Aorta (tissue), 5 donors: ENCODE results near the gene GOLGA8O. TPM values are rescaled to one million over a fixed set of nuclear protein-coding genes. Genes with fewer than 3 reads are reported as not detected.
"Not testable (repeated sequence)": the region's sequence is repeated elsewhere in the genome, so short reads cannot be mapped to it uniquely, and the experiment has no call there.

Experiments used
- ATAC-seq: fragments of 200-7000 bp; cut with Tn5 transposase; one replicate; pipeline ENCODE4 v1.9.1; 2022; ENCODE audit warnings: moderate library complexity; ENCODE audit not compliant: low FRiP score
- DNase-seq, 2 donors: peaks; one replicate each; pipeline ENCODE4 v3.0.0-alpha.2; 2020
- H3K27ac ChIP-seq, 2 donors: one replicate each; pipeline ENCODE4 v1.5.1; 2013; ENCODE audit warnings: low read length in 2 of 2, mild to moderate bottlenecking in 2 of 2, moderate library complexity in 2 of 2, control low read depth in 1 of 2, inconsistent platforms in 1 of 2, low read depth in 1 of 2
- H3K27me3 ChIP-seq, 2 donors: one replicate each; pipeline ENCODE4 v1.6.1; 2013; ENCODE audit warnings: control low read depth in 1 of 2, low read length in 1 of 2, mild to moderate bottlenecking in 1 of 2, moderate library complexity in 1 of 2; ENCODE audit not compliant: insufficient read depth in 2 of 2, control insufficient read depth in 1 of 2
- H3K36me3 ChIP-seq, 2 donors: one replicate each; pipeline ENCODE4 v1.6.1; 2013; ENCODE audit warnings: control low read depth in 1 of 2, low read length in 1 of 2, mild to moderate bottlenecking in 1 of 2; ENCODE audit not compliant: insufficient read depth in 2 of 2, control insufficient read depth in 1 of 2
- H3K4me1 ChIP-seq, 2 donors: one replicate each; pipeline ENCODE4 v1.6.1; 2013; ENCODE audit warnings: low read length in 2 of 2, control low read depth in 1 of 2, mild to moderate bottlenecking in 1 of 2, moderate library complexity in 1 of 2; ENCODE audit not compliant: insufficient read depth in 2 of 2, control insufficient read depth in 1 of 2
- H3K4me3 ChIP-seq, 2 donors: one replicate each; pipeline ENCODE4 v1.5.1; 2013; ENCODE audit warnings: low read length in 2 of 2, control low read depth in 1 of 2, mild to moderate bottlenecking in 1 of 2
- H3K9me3 ChIP-seq: one replicate; pipeline ENCODE4 v1.6.1; 2013; ENCODE audit warnings: mild to moderate bottlenecking, low read length; ENCODE audit not compliant: control insufficient read depth
- WGBS, 2 donors: extraction: QIAGEN DNeasy Blood & Tissue Kit; methylation state at CpG; one replicate each; pipeline ENCODE4 v1.1.7; 2013; 5-methylcytosine and 5-hydroxymethylcytosine counted together
- intact Hi-C, 2 donors: fragments of 100-400 bp; cut with DNase I; formaldehyde crosslinking; loops; one replicate each; pipeline versions ENCODE4 v1.14.2 to v1.15.0; 2022
- long read RNA-seq, 2 donors: library from polyadenylated mRNA; unstranded; transcript quantifications; one replicate each; pipeline ENCODE4 v2.0.0, GENCODE V29; 2020 to 2021
- polyA plus RNA-seq, 2 donors: library from polyadenylated mRNA; stranded (reverse); fragments of 200-250 nt; gene quantifications; one replicate each; pipeline ENCODE4 v1.2.3, GENCODE V29; 2013
- total RNA-seq, 2 donors: library from RNA; stranded (reverse); fragmentation: NEBNext Ultra II Directional; extraction: Animal tissue kit (Norgen Biotek cat#: 25700); gene quantifications; one replicate each; pipeline ENCODE4 v1.2.1, GENCODE V29; 2021
- donor health status: healthy with polysubstance abuse.
- donor health status: Bipolar disorder and iron deficiency.
- donor health status: DM: no; HTN: no; CAD: no.
- donor health status: DM: no; HTN: no; CAD: no.
- donor health status: DM: yes; HTN: yes; CAD: no.

GOLGA8O gene, protein sequence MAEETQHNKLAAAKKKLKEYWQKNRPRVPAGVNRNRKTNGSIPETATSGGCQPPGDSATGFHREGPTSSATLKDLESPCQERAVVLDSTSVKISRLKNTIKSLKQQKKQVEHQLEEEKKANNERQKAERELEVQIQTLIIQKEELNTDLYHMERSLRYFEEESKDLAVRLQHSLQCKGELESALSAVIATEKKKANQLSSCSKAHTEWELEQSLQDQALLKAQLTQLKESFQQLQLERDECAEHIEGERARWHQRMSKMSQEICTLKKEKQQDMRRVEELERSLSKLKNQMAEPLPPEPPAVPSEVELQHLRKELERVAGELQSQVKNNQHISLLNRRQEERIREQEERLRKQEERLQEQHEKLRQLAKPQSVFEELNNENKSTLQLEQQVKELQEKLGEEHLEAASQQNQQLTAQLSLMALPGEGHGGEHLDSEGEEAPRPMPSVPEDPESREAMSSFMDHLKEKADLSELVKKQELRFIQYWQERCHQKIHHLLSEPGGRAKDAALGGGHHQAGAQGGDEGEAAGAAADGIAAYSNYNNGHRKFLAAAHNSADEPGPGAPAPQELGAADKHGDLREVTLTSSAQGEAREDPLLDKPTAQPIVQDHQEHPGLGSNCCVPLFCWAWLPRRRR
- 10 to 100 TPM in 1 of 2 donors, 1 to 10 TPM in 1; 2.1 to 13.0 TPM for total RNA-seq
- 1 to 10 TPM; 1.4 to 4.0 TPM for polyA plus RNA-seq
- long read RNA-seq, donor 1, partial matches to known transcripts, result 2 of 2 reads
- long read RNA-seq, donor 1, other reads (novel, unspliced or antisense), result 0 of 2 reads
- long read RNA-seq, donor 2, partial matches to known transcripts, result 1 of 1 reads
- long read RNA-seq, donor 2, other reads (novel, unspliced or antisense), result 0 of 1 reads

DNA sequence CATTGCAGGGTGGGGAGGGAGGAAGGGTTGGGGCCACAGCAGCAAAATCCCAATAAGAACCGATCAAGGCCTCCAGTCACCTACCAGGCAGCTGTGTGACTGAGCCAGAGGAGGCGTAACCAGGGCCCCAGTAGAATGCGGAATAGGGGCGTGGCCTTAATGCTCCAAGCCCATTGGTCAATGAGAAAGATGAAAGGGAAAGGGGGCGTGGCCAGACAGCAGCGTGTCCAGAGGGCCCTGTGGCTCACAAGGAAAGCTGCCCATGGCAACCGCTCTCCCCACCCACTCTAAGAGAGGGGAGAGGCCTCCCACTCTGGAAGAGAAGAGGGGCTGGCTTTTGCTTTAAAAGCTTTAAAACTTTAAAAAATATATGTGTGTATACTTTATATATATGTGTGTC, at the start of gene GOLGA8O:
GOLGA8O (minus strand) TSS at position 101 of the 400 bp plus-strand sequence; CDS start at position 3, 98 bp downstream.
- DNase-seq, intact Hi-C loops, H3K36me3 ChIP-seq, H3K27me3 ChIP-seq, H3K27ac ChIP-seq, H3K9me3 ChIP-seq, H3K4me1 ChIP-seq, ATAC-seq, H3K4me3 ChIP-seq: not testable (repeated sequence)
- no CpG with 5 or more reads among the region's 7 CpGs for WGBS, 2 donors

DNA sequence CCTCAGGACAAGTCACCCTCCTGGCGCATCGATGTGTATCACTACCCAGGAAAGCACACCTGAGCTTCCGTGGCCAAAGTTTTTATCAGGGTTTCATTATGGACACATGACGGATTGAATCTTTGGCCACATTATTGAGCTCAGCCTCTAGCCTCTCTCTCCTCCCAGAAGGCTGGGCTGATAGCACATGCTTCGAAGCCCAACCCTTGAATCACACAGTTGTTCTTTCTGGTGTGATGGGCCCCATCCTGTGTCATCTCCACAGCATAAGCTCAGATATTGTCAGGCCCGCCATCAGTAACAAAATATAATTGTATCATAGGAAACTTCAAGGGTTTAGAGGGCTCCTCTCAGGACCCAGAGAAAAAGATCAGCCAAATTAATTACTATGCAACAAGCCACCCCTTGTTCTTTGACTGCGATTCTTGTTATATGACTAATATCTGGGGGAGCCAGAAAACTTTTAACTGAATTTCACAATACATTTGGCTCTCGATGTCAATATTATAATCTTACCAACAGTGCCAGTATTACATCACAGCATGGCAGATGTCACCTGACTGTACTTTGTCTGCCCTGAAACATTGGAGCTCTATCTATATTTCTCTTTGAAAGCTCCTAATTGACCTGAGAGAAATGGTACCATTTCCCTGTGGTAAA, 48.8 kb upstream of the GOLGA8O start:
- H3K27me3 ChIP-seq, H3K9me3 ChIP-seq, DNase-seq, intact Hi-C loops, H3K4me3 ChIP-seq, H3K27ac ChIP-seq, H3K36me3 ChIP-seq, H3K4me1 ChIP-seq: not testable (repeated sequence)
- ATAC-seq, result peak; percentile 78
- no CpG with 5 or more reads among the region's 8 CpGs for WGBS, 2 donors

DNA sequence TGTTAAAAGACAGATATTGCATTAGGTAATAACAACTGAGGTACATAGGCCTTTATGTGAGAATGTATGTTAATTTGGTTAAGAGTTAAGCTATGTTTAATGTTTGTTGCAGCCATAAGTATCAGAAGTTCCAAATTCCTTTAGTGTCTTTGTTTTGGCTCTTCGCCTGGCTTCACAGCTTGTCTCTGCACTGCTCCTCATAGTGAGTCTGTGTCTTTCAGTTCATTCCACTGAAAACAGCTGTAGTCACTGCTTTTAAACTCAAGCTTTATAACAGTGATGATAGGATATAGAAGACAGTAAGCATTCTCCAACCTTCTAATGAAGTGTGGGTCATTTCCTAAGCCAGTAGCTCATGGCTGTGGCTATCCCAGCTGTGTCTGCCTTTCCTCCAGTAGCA, 47.5 kb upstream of the GOLGA8O start:
- H3K27ac ChIP-seq, H3K4me3 ChIP-seq, ATAC-seq, H3K4me1 ChIP-seq, H3K27me3 ChIP-seq, H3K9me3 ChIP-seq, intact Hi-C loops, H3K36me3 ChIP-seq: not testable (repeated sequence)
- DNase-seq, result peak in 1 of 2 donors; percentile 33
- WGBS, 2 donors, result 88 to 95% methylated on average over 1 of the region's 1 CpG

DNA sequence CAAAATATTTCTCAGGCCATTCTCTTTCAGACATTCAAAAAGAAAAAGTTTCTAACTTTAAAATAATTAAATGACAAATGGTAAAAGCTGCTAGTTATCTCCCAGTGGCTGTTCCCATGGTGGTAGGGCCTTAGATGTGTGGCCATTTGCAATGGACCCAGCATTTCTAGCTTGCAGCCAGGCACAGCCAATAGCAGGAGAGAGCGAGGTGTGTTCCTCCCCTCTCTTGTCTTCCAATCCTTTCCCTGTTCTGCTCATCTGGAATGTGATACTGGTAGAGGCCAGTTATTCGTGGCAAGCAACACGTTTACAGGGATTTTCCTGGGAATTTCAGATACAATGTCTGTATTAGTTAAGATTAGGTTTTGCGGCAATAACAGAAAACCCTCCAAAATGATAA, 37.3 kb upstream of the GOLGA8O start:
- no CpG with 5 or more reads among the region's 4 CpGs for WGBS, 2 donors
- H3K27ac ChIP-seq, H3K9me3 ChIP-seq, intact Hi-C loops, H3K4me3 ChIP-seq, H3K27me3 ChIP-seq, H3K36me3 ChIP-seq, H3K4me1 ChIP-seq, ATAC-seq, DNase-seq: not testable (repeated sequence)

DNA sequence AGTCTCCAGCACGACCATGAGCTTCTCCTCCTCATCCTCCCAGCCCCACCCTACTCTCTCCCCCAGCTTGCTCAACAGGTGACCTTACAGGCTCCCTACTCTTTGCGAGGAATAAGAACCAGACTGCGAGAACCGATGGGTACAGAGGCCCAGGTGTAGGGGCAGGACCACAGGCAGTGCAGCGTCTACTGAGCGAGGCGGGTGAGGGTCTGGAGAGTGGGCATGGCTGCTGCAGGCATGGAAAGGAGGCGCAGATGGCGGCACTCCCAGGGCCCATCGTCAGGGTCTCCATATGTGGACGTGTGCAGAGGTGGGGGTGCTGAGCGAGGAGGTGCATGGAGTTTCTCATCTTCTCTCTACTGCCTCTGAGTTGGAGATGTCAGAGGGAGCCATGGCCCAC, 31.0 kb upstream of the GOLGA8O start:
- DNase-seq, H3K36me3 ChIP-seq, H3K27me3 ChIP-seq, H3K27ac ChIP-seq, H3K9me3 ChIP-seq, intact Hi-C loops, ATAC-seq, H3K4me1 ChIP-seq, H3K4me3 ChIP-seq: not testable (repeated sequence)
- WGBS, 2 donors, result 93 to 95% methylated on average over 4 to 11 of the region's 12 CpGs

DNA sequence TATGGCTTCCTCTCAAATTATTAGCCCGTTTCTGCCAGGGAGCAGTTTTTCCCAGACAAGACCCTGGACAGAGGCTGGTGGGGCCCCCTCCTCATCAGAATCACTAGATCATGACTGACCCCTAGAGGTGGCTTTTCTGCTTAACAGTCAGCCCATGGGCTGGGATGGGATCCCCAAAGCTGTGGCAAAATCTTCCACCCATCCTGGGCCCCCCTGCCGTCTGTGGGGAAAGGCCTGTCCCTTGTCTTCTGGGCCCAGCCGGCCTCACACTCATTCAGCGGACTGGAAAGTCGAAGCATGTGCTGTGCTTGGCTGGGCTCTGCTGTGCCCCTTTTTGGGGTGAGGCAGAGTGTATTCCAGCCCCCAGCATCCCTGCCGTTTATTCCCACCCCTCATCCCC, 27.9 kb upstream of the GOLGA8O start:
- H3K4me3 ChIP-seq, H3K27me3 ChIP-seq, ATAC-seq, H3K9me3 ChIP-seq, intact Hi-C loops, H3K4me1 ChIP-seq, H3K27ac ChIP-seq, H3K36me3 ChIP-seq, DNase-seq: not testable (repeated sequence)
- WGBS, 2 donors, result 13 to 47% methylated on average over 3 to 4 of the region's 6 CpGs

DNA sequence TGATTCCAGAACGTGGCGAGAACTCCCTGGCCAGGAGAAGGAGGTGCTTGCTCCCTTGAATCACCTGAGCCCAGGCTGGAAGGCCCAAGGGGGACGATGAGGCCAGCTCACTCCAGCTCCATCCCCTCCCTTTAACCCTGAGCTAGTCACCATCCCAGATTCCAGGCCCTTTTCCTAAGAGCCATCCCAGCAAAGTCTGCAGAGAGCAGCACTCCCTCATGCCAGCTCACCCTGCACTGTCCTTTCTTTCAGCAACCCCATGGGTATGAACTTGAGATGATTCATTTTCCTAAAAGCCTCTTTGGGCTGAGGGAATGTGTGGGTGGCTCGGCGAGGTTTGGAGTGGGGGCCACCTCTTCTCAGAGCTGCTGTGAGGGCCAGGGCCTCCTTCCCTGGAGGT, 26.2 kb upstream of the GOLGA8O start:
- ATAC-seq, DNase-seq, H3K4me1 ChIP-seq, H3K4me3 ChIP-seq, intact Hi-C loops, H3K27ac ChIP-seq, H3K27me3 ChIP-seq, H3K36me3 ChIP-seq, H3K9me3 ChIP-seq: not testable (repeated sequence)
- WGBS, 2 donors, result no CpG with 5 or more reads among the region's 5 CpGs

DNA sequence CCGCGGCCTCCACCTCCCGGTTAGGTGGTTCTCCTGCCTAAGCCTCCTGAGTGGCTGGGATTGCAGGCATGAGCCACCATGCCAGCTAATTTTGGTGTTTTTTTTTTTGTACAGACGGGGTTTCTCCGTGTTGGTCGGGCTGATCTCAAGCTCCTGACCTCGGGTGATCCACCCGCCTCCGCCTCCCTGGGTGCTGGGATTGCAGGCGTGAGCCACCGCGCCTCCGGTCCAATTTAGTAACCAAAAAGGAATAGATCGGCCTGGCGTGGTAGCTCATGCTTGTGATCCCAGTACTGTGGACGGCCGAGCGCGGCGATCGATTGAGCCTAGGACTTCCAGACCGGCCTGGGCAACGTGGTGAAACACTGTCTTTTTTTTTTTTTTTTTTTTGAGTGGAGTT, 12.6 kb upstream of the GOLGA8O start:
- H3K4me3 ChIP-seq, ATAC-seq, H3K9me3 ChIP-seq, H3K4me1 ChIP-seq, intact Hi-C loops, DNase-seq, H3K27ac ChIP-seq, H3K27me3 ChIP-seq, H3K36me3 ChIP-seq: not testable (repeated sequence)
- 97 to 98% methylated on average over 17 to 20 of the region's 23 CpGs for WGBS, 2 donors
